PFSK-1 (cell line): Measurements from ENCODE around the gene HDDC2.

Source experiments
- REST ChIP-seq, 2 experiments: IDR thresholded peaks; 2 replicates each; pipeline versions ENCODE4 v1.6.1 to v1.8.0; 2011 to 2012; ENCODE audit warnings: low read depth in 2 of 2, low read length in 2 of 2, control low read depth in 1 of 2, inconsistent platforms in 1 of 2, mild to moderate bottlenecking in 1 of 2, moderate library complexity in 1 of 2; ENCODE audit not compliant: insufficient read depth in 1 of 2
- SIN3A ChIP-seq: IDR thresholded peaks from 2 replicates; pipeline ENCODE4 v1.6.1; 2012; ENCODE audit warnings: mild to moderate bottlenecking, low read length, moderate library complexity, borderline replicate concordance; ENCODE audit not compliant: insufficient read depth

- TF ChIP-seq REST (IDR thresholded peaks at IDR 0.05; ENCODE audit: insufficient read depth in 1 of 2, low read depth in 2 of 2, low read length in 2 of 2) (no peak), SIN3A (no peak)
These were observed 33.0 kb downstream of the HDDC2 start for GRCh38 chr6:125268765-125269164.
